A549 treated with CORT108297 at 1 μM for 4 hours (cell line): ENCODE data around the gene PANK3. TPM values are rescaled to one million over a fixed set of nuclear protein-coding genes. Genes with fewer than 3 reads are reported as not detected.

Experiments
- total RNA-seq: library from RNA; stranded (reverse); fragments of 200-300 nt; extraction: Qiagen RNA extraction; gene quantifications from 5 replicates; pipeline ENCODE4 v1.2.3, GENCODE V29; 2022

Gene PANK3
- 11.8 to 23.1 TPM (median 21.5 TPM) in 5 replicates for total RNA-seq

DNA sequence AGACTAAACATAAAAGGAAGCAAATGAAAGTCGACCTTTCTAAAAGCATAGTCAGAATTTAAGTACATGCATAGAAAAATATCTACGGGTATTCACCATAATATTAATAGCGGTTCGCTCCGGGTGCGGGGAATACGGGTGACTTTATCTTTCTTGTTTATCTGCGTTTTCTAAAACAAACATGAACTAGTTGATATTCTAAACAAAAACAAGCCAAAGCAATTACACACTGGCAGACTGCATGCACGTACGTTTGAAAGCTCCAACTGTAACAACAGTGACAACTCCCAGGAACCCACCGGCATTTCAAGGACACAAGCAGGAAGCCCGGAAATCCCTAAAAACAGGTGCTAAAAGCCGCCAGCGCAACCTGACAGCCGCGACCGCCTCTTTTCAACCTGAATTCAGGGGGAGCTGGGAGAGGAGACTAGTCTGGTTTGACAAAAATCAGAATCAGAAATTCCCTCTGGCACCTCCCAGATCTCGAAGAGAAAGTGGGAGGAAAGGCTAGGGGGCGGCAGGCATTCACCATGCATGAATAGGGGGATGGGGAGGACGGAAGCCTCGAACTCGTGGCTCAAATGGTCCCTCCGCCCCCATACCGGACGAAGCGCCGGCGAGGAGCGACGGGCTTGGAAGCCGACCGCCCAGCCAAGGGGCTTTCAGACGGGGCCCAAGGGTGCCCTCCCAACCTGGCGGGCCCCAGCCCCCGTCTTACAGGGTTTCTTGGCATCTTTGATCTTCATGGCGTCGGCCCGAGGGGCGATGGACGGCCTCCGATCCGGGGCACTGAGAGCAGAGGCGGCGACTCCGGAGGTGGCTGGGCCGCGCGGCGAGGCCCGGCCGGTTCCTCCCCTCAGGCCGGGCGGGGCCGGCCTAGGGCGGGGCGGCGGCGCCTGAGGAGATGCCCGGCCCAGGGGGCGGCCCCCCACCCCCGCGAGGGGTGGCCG, at the start of gene PANK3:
PANK3 (minus strand) TSS at position 831 of the 950 bp plus-strand sequence; CDS start at position 746, 85 bp downstream.

DNA sequence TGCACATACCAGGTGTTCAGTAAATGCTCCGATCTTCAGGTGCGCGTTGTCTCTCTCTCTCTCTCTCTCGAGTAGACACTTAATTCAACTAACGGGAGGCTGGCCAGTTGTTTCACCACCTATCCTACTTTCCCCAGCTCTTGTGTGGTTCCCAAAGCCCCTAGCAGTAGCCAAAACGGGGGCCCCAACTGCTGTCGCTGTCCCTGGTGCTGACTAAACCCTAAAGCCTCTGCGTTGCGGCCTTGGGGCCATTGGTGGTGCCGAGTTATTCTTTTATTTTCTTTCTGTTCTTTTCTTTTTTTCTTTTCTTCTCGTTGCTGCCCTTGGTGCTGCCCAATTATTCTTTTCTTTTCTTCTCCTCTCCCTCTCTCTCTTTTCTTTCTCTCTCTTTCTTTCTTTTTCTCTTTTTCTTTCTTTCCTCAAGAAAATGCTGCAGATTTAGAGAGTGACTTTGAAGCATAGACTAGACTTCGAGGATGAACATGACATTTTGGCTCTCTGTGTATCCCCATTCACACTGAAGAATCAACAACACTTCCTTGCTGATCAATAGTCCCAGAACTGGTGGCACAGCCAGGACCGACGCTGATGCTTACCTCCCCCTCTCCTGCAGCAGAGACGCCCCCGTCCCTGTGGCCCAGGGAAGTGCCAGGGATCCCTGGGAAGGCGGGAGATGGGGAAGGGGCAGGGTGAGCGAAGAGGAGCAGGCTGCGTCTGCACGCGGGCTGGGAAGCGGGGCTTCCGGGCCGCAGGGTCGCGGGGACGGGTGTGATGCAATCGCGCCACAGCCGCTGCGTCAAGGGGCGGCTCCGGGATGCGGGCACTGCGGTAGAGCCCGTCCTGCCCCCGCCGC, 50.4 kb downstream of the PANK3 start, which contains the start of gene FBLL1:
FBLL1 (plus strand) TSS at position 785 of the 853 bp plus-strand sequence. CDS start 200 bp downstream, outside the sequence.

Other genes starting within 250 kb of the PANK3 start
- 89.5 to 130 TPM (median 95.3 TPM) in 5 replicates for gene RARS1, start 92.9 kb downstream of the PANK3 start, total RNA-seq
- 0.07 to 0.25 TPM (median 0.08 TPM) in 3 of 5 replicates, not detected in the others for gene FBLL1, start 50.1 kb downstream of the PANK3 start, total RNA-seq